KMS-11 (cell line): Measurements from ENCODE around the gene TLNRD1.

Source experiments
- H2AFZ ChIP-seq: fragments of 200-600 bp; sonication (generic); 2 replicates; pipeline ENCODE4 v1.6.1; 2016; ENCODE audit warnings: antibody characterized with exemption, mixed run types, low read depth
- H3K27ac ChIP-seq: fragments of 200-600 bp; sonication (generic); 2 replicates; pipeline ENCODE4 v1.6.1; 2016; ENCODE audit warnings: mild to moderate bottlenecking, mixed run types
- H3K27me3 ChIP-seq: fragments of 200-600 bp; sonication (generic); 2 replicates; pipeline ENCODE4 v1.6.1; 2017; ENCODE audit warnings: mild to moderate bottlenecking, low read depth, mixed run types, moderate library complexity; ENCODE audit not compliant: insufficient read depth
- H3K36me3 ChIP-seq: fragments of 200-600 bp; sonication (generic); 2 replicates; pipeline ENCODE4 v1.6.1; 2017; ENCODE audit warnings: mild to moderate bottlenecking, mixed run types; ENCODE audit not compliant: insufficient read depth
- H3K4me1 ChIP-seq: fragments of 200-600 bp; sonication (generic); 2 replicates; pipeline ENCODE4 v1.6.1; 2016; ENCODE audit warnings: mild to moderate bottlenecking, low read depth, mixed run types; ENCODE audit not compliant: poor library complexity, severe bottlenecking
- H3K4me2 ChIP-seq: fragments of 200-600 bp; sonication (generic); 2 replicates; pipeline ENCODE4 v1.7.0; 2016; ENCODE audit warnings: mild to moderate bottlenecking, mixed run types
- H3K4me3 ChIP-seq: fragments of 200-600 bp; sonication (generic); IDR thresholded peaks from 2 replicates; pipeline ENCODE4 v1.6.1; 2017; ENCODE audit warnings: low read depth, low read length, mixed read lengths; ENCODE audit not compliant: insufficient read depth
- H3K79me2 ChIP-seq: fragments of 200-600 bp; sonication (generic); 2 replicates; pipeline ENCODE4 v1.6.1; 2016; ENCODE audit warnings: low read depth, mixed run types; ENCODE audit not compliant: insufficient read depth
- H3K9ac ChIP-seq: fragments of 200-600 bp; sonication (generic); 2 replicates; pipeline ENCODE4 v1.6.1; 2016; ENCODE audit warnings: mild to moderate bottlenecking, mixed run types
- H4K20me1 ChIP-seq: fragments of 200-600 bp; sonication (generic); 2 replicates; pipeline ENCODE4 v1.6.1; 2016; ENCODE audit warnings: mild to moderate bottlenecking, mixed run types; ENCODE audit not compliant: insufficient read depth
- TF ChIP-seq, protein P1 (sequence below): fragments of 200-600 bp; sonication (generic); conservative IDR thresholded peaks from 2 replicates; pipeline ENCODE4 v1.6.1; 2017; ENCODE audit warnings: low read depth, mild to moderate bottlenecking, antibody characterized with exemption, low read length, moderate library complexity, mixed read lengths

Gene TLNRD1

DNA sequence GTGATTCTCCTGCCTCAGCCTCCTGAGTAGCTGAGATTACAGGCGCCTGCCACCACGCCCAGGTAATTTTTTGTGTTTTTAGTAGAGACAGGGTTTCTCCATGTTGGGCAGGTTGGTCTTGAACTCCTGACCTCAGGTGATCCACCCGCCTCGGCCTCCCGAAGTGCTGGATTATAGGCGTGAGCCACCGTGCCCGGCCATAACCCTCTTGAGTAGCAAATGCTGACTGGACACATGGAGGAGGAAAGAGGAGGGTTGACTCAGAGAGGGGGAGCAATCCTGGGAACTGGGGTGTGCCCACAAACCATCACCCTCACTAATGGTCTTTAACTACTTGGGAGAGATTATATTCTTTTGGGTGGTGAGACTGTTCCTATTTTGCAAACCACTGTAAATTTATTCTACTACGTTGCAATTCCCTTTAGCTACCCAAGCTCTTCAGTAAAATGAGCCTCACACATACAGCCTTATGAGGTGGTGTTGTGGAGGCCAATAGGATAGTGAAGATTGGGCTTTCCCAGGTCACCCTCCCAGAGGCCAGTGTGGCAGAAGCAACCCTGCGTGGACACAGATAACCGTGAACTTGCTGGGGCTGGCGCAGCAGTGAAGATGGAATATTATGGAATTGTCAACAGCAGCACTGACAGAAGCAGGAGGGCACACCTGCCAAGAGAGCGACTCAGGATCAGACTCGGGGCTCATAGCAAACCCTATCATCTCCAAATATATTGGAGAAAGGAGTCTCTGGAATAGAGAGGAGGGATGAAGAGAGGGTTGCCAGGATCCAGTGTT lies 37.4 kb downstream of the TLNRD1 start:
- H3K4me1 ChIP-seq = no peaks in the 10 kb centered on the region
- no peak overlapping the region for H3K4me2 ChIP-seq
- no peaks in the 10 kb centered on the region for H4K20me1 ChIP-seq
- no peaks in the 10 kb centered on the region for H3K27me3 ChIP-seq
- no peak overlapping the region for H2AFZ ChIP-seq
- no peaks in the 10 kb centered on the region for H3K36me3 ChIP-seq
- no peak overlapping the region for H3K4me3 ChIP-seq
- H3K79me2 ChIP-seq = no peaks in the 10 kb centered on the region
- no peak overlapping the region for H3K9ac ChIP-seq
- H3K27ac ChIP-seq = no peak overlapping the region
- TF ChIP-seq, protein P1, sequence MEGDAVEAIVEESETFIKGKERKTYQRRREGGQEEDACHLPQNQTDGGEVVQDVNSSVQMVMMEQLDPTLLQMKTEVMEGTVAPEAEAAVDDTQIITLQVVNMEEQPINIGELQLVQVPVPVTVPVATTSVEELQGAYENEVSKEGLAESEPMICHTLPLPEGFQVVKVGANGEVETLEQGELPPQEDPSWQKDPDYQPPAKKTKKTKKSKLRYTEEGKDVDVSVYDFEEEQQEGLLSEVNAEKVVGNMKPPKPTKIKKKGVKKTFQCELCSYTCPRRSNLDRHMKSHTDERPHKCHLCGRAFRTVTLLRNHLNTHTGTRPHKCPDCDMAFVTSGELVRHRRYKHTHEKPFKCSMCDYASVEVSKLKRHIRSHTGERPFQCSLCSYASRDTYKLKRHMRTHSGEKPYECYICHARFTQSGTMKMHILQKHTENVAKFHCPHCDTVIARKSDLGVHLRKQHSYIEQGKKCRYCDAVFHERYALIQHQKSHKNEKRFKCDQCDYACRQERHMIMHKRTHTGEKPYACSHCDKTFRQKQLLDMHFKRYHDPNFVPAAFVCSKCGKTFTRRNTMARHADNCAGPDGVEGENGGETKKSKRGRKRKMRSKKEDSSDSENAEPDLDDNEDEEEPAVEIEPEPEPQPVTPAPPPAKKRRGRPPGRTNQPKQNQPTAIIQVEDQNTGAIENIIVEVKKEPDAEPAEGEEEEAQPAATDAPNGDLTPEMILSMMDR = no peak

DNA sequence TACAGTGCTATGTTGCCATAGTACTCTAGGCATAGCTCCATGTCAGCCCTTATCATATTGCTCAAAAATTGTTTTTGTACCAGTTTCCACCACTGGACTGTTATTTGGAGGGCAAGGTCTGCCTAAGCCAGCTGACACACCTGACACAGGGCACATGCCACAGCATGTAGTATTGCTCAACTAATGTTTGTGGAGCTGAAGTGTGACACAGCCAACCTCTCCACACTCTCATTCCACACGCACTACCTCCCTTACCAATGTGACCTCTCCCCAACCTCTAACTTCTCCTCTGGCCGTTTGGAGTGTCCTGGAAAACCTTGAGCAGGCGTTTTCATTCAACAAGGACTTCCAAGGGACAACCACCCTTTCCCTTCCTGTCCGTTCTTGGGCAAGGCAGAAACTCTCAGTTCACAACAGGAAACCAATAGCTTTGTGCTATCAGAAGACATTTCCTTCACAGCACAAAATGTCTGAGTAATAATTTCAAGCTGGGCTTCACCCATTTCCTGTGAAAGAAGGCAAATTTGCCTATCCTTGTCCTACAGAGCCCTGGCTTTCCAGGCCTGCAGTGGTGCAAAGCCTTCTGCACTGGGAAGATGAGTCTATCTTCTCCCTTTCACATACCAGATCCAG lies 38.4 kb downstream of the TLNRD1 start:
- TF ChIP-seq, protein P1 = no peak
- H3K27ac ChIP-seq = no peak overlapping the region
- H3K36me3 ChIP-seq = no peaks in the 10 kb centered on the region
- no peaks in the 10 kb centered on the region for H4K20me1 ChIP-seq
- no peak overlapping the region for H2AFZ ChIP-seq
- H3K4me3 ChIP-seq = no peak overlapping the region
- H3K4me1 ChIP-seq = peaks cover 3% of the 10 kb centered on the region
- no peaks in the 10 kb centered on the region for H3K79me2 ChIP-seq
- no peak overlapping the region for H3K9ac ChIP-seq
- H3K27me3 ChIP-seq = no peaks in the 10 kb centered on the region
- no peak overlapping the region for H3K4me2 ChIP-seq

DNA sequence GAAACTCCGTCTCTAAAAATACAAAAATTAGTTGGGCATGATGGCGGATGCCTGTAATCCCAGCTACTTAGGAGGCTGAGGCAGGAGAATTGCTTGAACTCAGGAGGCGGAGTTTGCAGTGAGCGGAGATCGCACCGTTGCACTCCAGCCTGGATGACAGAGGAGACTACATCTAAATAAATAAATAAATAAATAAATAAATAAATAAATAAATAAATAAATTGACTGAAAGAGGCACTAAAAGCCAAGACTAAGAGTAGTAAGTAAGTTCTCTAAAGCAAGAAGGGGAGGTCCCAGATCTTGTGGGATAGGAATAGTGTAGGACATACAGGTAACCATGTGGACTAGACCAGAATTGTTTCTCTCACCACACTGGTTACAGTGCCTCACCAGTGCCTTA lies 40.0 kb downstream of the TLNRD1 start:
- Histone ChIP-seq H3K79me2 (no peaks in the 10 kb centered on the region), H3K4me1 (peaks cover 3% of the 10 kb centered on the region), H3K4me3 (no peak overlapping the region), H3K27me3 (no peaks in the 10 kb centered on the region), H3K27ac (no peak overlapping the region), H2AFZ (no peak overlapping the region), H3K9ac (no peak overlapping the region), H3K36me3 (no peaks in the 10 kb centered on the region), H4K20me1 (no peaks in the 10 kb centered on the region), H3K4me2 (no peak overlapping the region)
- TF ChIP-seq, protein P1 = no peak

DNA sequence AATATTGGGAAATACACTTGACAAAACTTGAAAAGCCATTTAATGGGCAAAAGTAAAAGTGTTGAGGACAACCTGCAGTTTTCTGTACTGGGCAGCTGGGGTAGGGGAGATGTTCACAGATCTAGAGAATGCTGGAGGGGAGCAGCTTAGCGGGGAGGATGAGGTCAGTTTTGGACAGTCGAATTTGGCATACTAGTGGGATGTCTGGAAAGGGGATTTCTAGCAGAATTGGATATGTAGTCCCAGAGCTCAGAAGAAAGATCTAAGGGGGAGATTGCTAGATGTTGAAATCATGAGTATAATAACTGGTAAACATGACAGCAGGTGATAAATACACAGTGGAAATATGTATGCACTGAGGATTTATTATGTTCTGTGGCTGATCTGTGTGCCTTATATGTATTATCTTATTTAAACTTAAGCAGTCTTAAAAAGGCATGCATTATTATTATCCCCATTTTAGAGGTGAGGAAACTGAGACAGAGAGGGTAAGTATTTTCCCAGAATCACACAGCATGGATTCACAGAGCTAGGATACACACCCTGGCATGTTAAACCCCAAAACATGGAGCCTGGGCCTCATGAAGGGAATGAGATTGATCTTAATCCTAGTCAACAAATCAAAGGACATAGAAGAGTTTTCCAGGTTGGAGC lies 42.7 kb downstream of the TLNRD1 start:
- Histone ChIP-seq H3K27me3 (no peaks in the 10 kb centered on the region), H4K20me1 (no peaks in the 10 kb centered on the region), H3K4me3 (no peak overlapping the region), H3K4me2 (no peak overlapping the region), H3K36me3 (no peaks in the 10 kb centered on the region), H3K4me1 (peaks cover 3% of the 10 kb centered on the region), H3K27ac (no peak overlapping the region), H2AFZ (no peak overlapping the region), H3K79me2 (no peaks in the 10 kb centered on the region), H3K9ac (no peak overlapping the region)
- TF ChIP-seq, protein P1 = no peak
